MM.1S (cell line): ENCODE results near the gene HSPB6.

Experiments used
- DNase-seq: peaks from one replicate; pipeline ENCODE4 v3.0.0-alpha.2; 2015
- H2AFZ ChIP-seq: fragments of 300-600 bp; sonication (generic); 2 replicates; pipeline ENCODE4 v1.6.0; 2016; ENCODE audit warnings: antibody characterized with exemption, low read length
- H3F3A ChIP-seq: fragments of 300-600 bp; sonication (generic); 2 replicates; pipeline ENCODE4 v1.6.1; 2016; ENCODE audit warnings: mild to moderate bottlenecking, antibody characterized with exemption, low read length, moderate library complexity, mixed read lengths; ENCODE audit not compliant: insufficient read depth
- H3K27ac ChIP-seq: fragments of 300-600 bp; sonication (generic); 2 replicates; pipeline ENCODE4 v1.5.1; 2016; ENCODE audit warnings: mild to moderate bottlenecking, low read length
- H3K27me3 ChIP-seq: fragments of 300-600 bp; sonication (generic); replicated peaks from 2 replicates; pipeline ENCODE4 v1.6.0; 2016; ENCODE audit warnings: low read length; ENCODE audit not compliant: insufficient read depth
- H3K36me3 ChIP-seq: fragments of 300-600 bp; sonication (generic); replicated peaks from 2 replicates; pipeline ENCODE4 v1.6.1; 2016; ENCODE audit warnings: mild to moderate bottlenecking, low read length, mixed read lengths; ENCODE audit not compliant: insufficient read depth
- H3K4me1 ChIP-seq: fragments of 300-600 bp; sonication (generic); 2 replicates; pipeline ENCODE4 v1.6.1; 2016; ENCODE audit warnings: low read length, mixed read lengths
- H3K4me2 ChIP-seq: fragments of 300-600 bp; sonication (generic); 2 replicates; pipeline ENCODE4 v1.6.0; 2016; ENCODE audit warnings: low read depth, low read length
- H3K4me3 ChIP-seq: fragments of 300-600 bp; sonication (generic); 2 replicates; pipeline ENCODE4 v1.5.1; 2016; ENCODE audit warnings: low read length, mixed read lengths
- H3K79me2 ChIP-seq: fragments of 300-600 bp; sonication (generic); 2 replicates; pipeline ENCODE4 v1.6.1; 2016; ENCODE audit warnings: mixed run types, low read length, mixed read lengths
- H3K9ac ChIP-seq: fragments of 300-600 bp; sonication (generic); 2 replicates; pipeline ENCODE4 v1.6.1; 2016; ENCODE audit warnings: low read length, mixed read lengths
- H3K9me2 ChIP-seq: fragments of 300-600 bp; sonication (generic); replicated peaks from 2 replicates; pipeline ENCODE4 v1.6.1; 2016; ENCODE audit warnings: mild to moderate bottlenecking, low read length, mixed read lengths; ENCODE audit not compliant: insufficient read depth
- H3K9me3 ChIP-seq: fragments of 300-600 bp; sonication (generic); replicated peaks from 2 replicates; pipeline ENCODE4 v1.6.1; 2016; ENCODE audit warnings: mild to moderate bottlenecking, low read length, mixed read lengths; ENCODE audit not compliant: insufficient read depth
- H4K20me1 ChIP-seq: fragments of 300-600 bp; sonication (generic); 2 replicates; pipeline ENCODE4 v1.6.1; 2016; ENCODE audit warnings: mild to moderate bottlenecking, low read length, moderate library complexity, mixed read lengths; ENCODE audit not compliant: insufficient read depth
- CTCF ChIP-seq: fragments of 300-600 bp; sonication (generic); IDR thresholded peaks from 2 replicates; pipeline ENCODE4 v1.5.1; 2016; ENCODE audit warnings: antibody characterized with exemption, low read length, mixed read lengths
- EZH2 ChIP-seq: fragments of 300-600 bp; sonication (generic); optimal IDR thresholded peaks from 2 replicates; pipeline ENCODE3; 2017; ENCODE audit warnings: low read depth, mild to moderate bottlenecking, antibody characterized with exemption, low read length, mixed read lengths
- EZH2phosphoT487 ChIP-seq: fragments of 300-600 bp; sonication (generic); IDR thresholded peaks from 2 replicates; pipeline ENCODE4 v1.6.1; 2018; ENCODE audit warnings: antibody characterized with exemption, low read length

The HSPB6 gene

GRCh38 chr19:35753634-35754369, 3.0 kb downstream of the HSPB6 start:
- Histone ChIP-seq H4K20me1 (no peaks in the 10 kb centered on the region), H3K4me1 (peaks cover 8% of the 10 kb centered on the region; the same call in 1 of the 2 replicates), H3K4me3 (no peak overlapping the region), H3K9me3 (no peaks in the 10 kb centered on the region), H3K4me2 (no peak overlapping the region), H3K27ac (no peak overlapping the region), H2AFZ (no peak overlapping the region), H3K9me2 (no peaks in the 10 kb centered on the region), H3K36me3 (no peaks in the 10 kb centered on the region), H3K79me2 (peaks cover 12% of the 10 kb centered on the region), H3K27me3 (no peaks in the 10 kb centered on the region), H3F3A (peaks cover 4% of the 10 kb centered on the region; the same call in 1 of the 2 replicates), H3K9ac (no peak overlapping the region)
- TF ChIP-seq EZH2phosphoT487 (no peak), CTCF (no peak), EZH2 (no peak)
- no peak for DNase-seq

- Histone ChIP-seq H3K9me2 (no peaks in the 10 kb centered on the region), H3K27ac (no peak overlapping the region), H3K9me3 (no peaks in the 10 kb centered on the region), H4K20me1 (no peaks in the 10 kb centered on the region), H3K4me3 (no peak overlapping the region), H3K4me2 (no peak overlapping the region), H3F3A (peaks cover 4% of the 10 kb centered on the region; the same call in 1 of the 2 replicates), H3K4me1 (peaks cover 8% of the 10 kb centered on the region; the same call in 1 of the 2 replicates), H2AFZ (no peak overlapping the region), H3K9ac (no peak overlapping the region), H3K79me2 (peaks cover 11% of the 10 kb centered on the region), H3K36me3 (no peaks in the 10 kb centered on the region), H3K27me3 (no peaks in the 10 kb centered on the region)
- no peak for TF ChIP-seq CTCF
- DNase-seq: no peak
These were observed 4.0 kb downstream of the HSPB6 start for GRCh38 chr19:35752746-35753350.

GRCh38 chr19:35751839-35752745, 4.7 kb downstream of the HSPB6 start:
- H3K9ac ChIP-seq: no peak overlapping the region
- H3K4me3 ChIP-seq: no peak overlapping the region
- TF ChIP-seq EZH2phosphoT487 (no peak), CTCF (no peak), EZH2 (no peak)
- peaks cover 6% of the 10 kb centered on the region; the same call in 1 of the 2 replicates for H3K4me1 ChIP-seq
- no peak overlapping the region for H3K27ac ChIP-seq
- no peak overlapping the region for H3K4me2 ChIP-seq
- H3K36me3 ChIP-seq: no peaks in the 10 kb centered on the region
- H3K27me3 ChIP-seq: no peaks in the 10 kb centered on the region
- no peak for DNase-seq
- no peak overlapping the region for H2AFZ ChIP-seq
- H3K9me3 ChIP-seq: no peaks in the 10 kb centered on the region
- peaks cover 16% of the 10 kb centered on the region for H3K79me2 ChIP-seq
- H3K9me2 ChIP-seq: no peaks in the 10 kb centered on the region
- peaks cover 2% of the 10 kb centered on the region; the same call in 1 of the 2 replicates for H3F3A ChIP-seq
- no peaks in the 10 kb centered on the region for H4K20me1 ChIP-seq
